Endothelial cell of umbilical vein (primary cell): ENCODE results near the gene UBR4.

Experiments used
- CTCF ChIP-seq, 2 donors: IDR thresholded peaks; 1 replicate in 1 of 2; 2 replicates in 1 of 2; pipeline ENCODE4 v1.5.1; 2011; ENCODE audit warnings: low read length in 2 of 2, mild to moderate bottlenecking in 2 of 2, moderate library complexity in 2 of 2, control low read depth in 1 of 2, inconsistent platforms in 1 of 2, low read depth in 1 of 2; ENCODE audit not compliant: insufficient read depth in 1 of 2; ENCODE audit errors: extremely low read depth in 1 of 2
- EZH2 ChIP-seq: IDR thresholded peaks from 2 replicates; pipeline ENCODE4 v1.6.1; 2012; ENCODE audit warnings: borderline replicate concordance, low read depth, mild to moderate bottlenecking, moderate library complexity, low read length, inconsistent platforms; ENCODE audit not compliant: severe bottlenecking
- GATA2 ChIP-seq: IDR thresholded peaks from 2 replicates; pipeline ENCODE4 v1.7.0; 2011; ENCODE audit warnings: low read depth, mild to moderate bottlenecking, moderate library complexity, mixed read lengths, low read length; ENCODE audit not compliant: insufficient read length, insufficient read depth
- MAX ChIP-seq: IDR thresholded peaks from 2 replicates; pipeline ENCODE4 v1.6.1; 2011; ENCODE audit not compliant: insufficient read depth, insufficient read length
- POLR2A ChIP-seq: IDR thresholded peaks from 2 replicates; pipeline ENCODE4 v1.6.1; 2012; ENCODE audit warnings: low read depth, mild to moderate bottlenecking, control low read depth, low read length
- POLR2AphosphoS5 ChIP-seq: IDR thresholded peaks from 2 replicates; pipeline ENCODE4 v1.6.1; 2012; ENCODE audit warnings: low read depth, mild to moderate bottlenecking, control low read depth, low read length, moderate library complexity; ENCODE audit not compliant: insufficient read depth

DNA sequence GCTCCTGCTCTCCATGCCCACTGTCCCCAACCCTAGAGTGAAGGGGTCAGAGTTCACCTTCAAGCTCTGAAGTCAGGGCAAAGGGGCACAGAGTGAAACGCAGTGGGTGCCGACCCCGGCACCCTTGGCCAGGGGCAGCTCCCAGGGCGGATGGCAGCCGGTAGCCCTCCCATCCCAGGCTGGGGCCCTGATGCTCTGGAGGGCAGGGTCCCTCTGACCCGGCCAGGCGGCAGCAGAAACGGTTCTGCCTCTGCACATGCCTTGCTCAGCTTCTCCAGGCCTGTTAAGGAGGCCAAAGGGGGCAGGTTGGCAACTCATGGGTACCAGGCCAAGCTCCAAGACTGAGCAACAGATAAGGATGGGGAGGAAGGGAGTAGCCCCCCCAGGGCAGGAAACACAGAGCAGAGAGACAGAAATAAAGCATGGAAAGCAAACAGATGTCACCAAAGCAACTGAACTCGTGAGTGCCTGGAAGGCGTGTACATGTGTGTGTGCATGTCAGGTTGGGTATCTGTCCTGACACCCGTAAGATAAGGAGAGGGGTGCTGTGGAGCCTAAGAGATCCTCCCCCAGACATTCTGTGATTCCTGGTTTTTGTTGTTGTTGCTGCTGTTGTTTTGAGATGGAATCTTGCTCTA lies 141.3 kb downstream of the UBR4 start:
- TF ChIP-seq CTCF (IDR thresholded peaks at IDR 0.05; ENCODE audit: extremely low read depth in 1 of 2, insufficient read depth in 1 of 2, low read depth in 1 of 2, low read length in 2 of 2) (no peak), POLR2A (no peak), POLR2AphosphoS5 (no peak), GATA2 (no peak), EZH2 (no peak), MAX (no peak)
